CD4-positive, alpha-beta T cell treated with Interferon alpha-2 for 1 hour (primary cell): Measurements from ENCODE around the gene PLEKHA5.

ENCODE experiments used
- DNase-seq, 2 donors: peaks; one replicate each; pipeline ENCODE4 v3.0.0-alpha.2; 2020 to 2022

PLEKHA5 gene

GRCh38 chr12:19129122-19129485 is 429 bp upstream of the PLEKHA5 start:
- no peak for DNase-seq

- peak in 1 of 2 donors; percentile 8 for DNase-seq
Measured at GRCh38 chr12:19130224-19131024, 891 bp downstream of the PLEKHA5 start.

- no peak for DNase-seq
Measured at GRCh38 chr12:19131025-19131444, 1.5 kb downstream of the PLEKHA5 start.

- no peak for DNase-seq
Measured at GRCh38 chr12:19138551-19138950, 9.0 kb downstream of the PLEKHA5 start.

GRCh38 chr12:19138956-19139355 is 9.4 kb downstream of the PLEKHA5 start:
- no peak for DNase-seq

GRCh38 chr12:19139615-19140194 is 10.2 kb downstream of the PLEKHA5 start:
- no peak for DNase-seq

- DNase-seq = no peak
Measured at GRCh38 chr12:19140381-19141236, 11.1 kb downstream of the PLEKHA5 start.

GRCh38 chr12:19142499-19142898 is 13.0 kb downstream of the PLEKHA5 start:
- no peak for DNase-seq

GRCh38 chr12:19144287-19144686 is 14.8 kb downstream of the PLEKHA5 start:
- no peak for DNase-seq

GRCh38 chr12:19144985-19145384 is 15.5 kb downstream of the PLEKHA5 start:
- no peak for DNase-seq

GRCh38 chr12:19148860-19149259 is 19.3 kb downstream of the PLEKHA5 start:
- no peak for DNase-seq

GRCh38 chr12:19150273-19150900 is 20.9 kb downstream of the PLEKHA5 start:
- DNase-seq = no peak

- DNase-seq = no peak
Measured at GRCh38 chr12:19151298-19151697, 21.8 kb downstream of the PLEKHA5 start.

GRCh38 chr12:19153396-19153795 is 23.9 kb downstream of the PLEKHA5 start:
- DNase-seq = no peak

- DNase-seq = no peak
Measured at GRCh38 chr12:19154686-19155085, 25.2 kb downstream of the PLEKHA5 start.

- DNase-seq = no peak
Measured at GRCh38 chr12:19155981-19156734, 26.6 kb downstream of the PLEKHA5 start.

- DNase-seq = no peak
Measured at GRCh38 chr12:19158923-19159322, 29.4 kb downstream of the PLEKHA5 start.

- DNase-seq = no peak
Measured at GRCh38 chr12:19161216-19161615, 31.7 kb downstream of the PLEKHA5 start.

GRCh38 chr12:19165451-19165850 is 35.9 kb downstream of the PLEKHA5 start:
- no peak for DNase-seq

- DNase-seq = no peak
Measured at GRCh38 chr12:19166387-19166786, 36.9 kb downstream of the PLEKHA5 start.

- no peak for DNase-seq
Measured at GRCh38 chr12:19166956-19167355, 37.4 kb downstream of the PLEKHA5 start.

GRCh38 chr12:19167708-19168107 is 38.2 kb downstream of the PLEKHA5 start:
- no peak for DNase-seq
